Upper lobe of right lung (tissue), 1 donor: Measurements from ENCODE around the gene MDFIC2. TPM values are rescaled to one million over a fixed set of nuclear protein-coding genes. Genes with fewer than 3 reads are reported as not detected.
"Not testable (repeated sequence)": the region's sequence is repeated elsewhere in the genome, so short reads cannot be mapped to it uniquely, and the experiment has no call there.

Experiments used
- ATAC-seq: fragments of 200-7000 bp; cut with Tn5 transposase; one replicate; pipeline ENCODE4 v1.9.1; 2020; ENCODE audit warnings: mild to moderate bottlenecking, moderate library complexity
- DNase-seq: peaks from one replicate; pipeline ENCODE4 v3.0.0-alpha.2; 2020
- H3K27ac ChIP-seq: fragments of 200-600 bp; one replicate; pipeline ENCODE4 v1.8.0; 2022
- H3K27me3 ChIP-seq: fragments of 200-600 bp; one replicate; pipeline ENCODE4 v1.8.0; 2022; ENCODE audit warnings: mild to moderate bottlenecking
- H3K36me3 ChIP-seq: fragments of 200-600 bp; one replicate; pipeline ENCODE4 v1.8.0; 2022
- H3K4me1 ChIP-seq: fragments of 200-600 bp; one replicate; pipeline ENCODE4 v1.8.0; 2022
- H3K4me3 ChIP-seq: fragments of 200-600 bp; one replicate; pipeline ENCODE4 v1.8.0; 2022; ENCODE audit warnings: mild to moderate bottlenecking
- H3K9me3 ChIP-seq: fragments of 200-600 bp; one replicate; pipeline ENCODE4 v1.8.0; 2022
- CTCF ChIP-seq: fragments of 200-600 bp; IDR thresholded peaks from one replicate; pipeline ENCODE4 v1.8.0; 2022; ENCODE audit warnings: antibody characterized with exemption
- intact Hi-C: fragments of 100-400 bp; cut with DNase I; formaldehyde crosslinking; loops from one replicate; pipeline ENCODE4 v1.11.0; 2022
- total RNA-seq: library from RNA; stranded (reverse); fragmentation: NEBNext Ultra II Directional; extraction: Animal tissue kit (Norgen Biotek cat#: 25700); gene quantifications from one replicate; pipeline ENCODE4 v1.2.1, GENCODE V29; 2021
- donor health status: DM: no; HTN: yes; CAD: no; lungs with severe emphysema.

MDFIC2 gene
- total RNA-seq, 1 donor from 2014 or later = not detected

GRCh38 chr3:70342149-70342548 is 29.7 kb upstream of the MDFIC2 start:
- Histone ChIP-seq H3K36me3 (no peaks in the 10 kb centered on the region), H3K27me3 (no peaks in the 10 kb centered on the region), H3K4me1 (no peaks in the 10 kb centered on the region), H3K27ac (no peak overlapping the region), H3K9me3 (no peaks in the 10 kb centered on the region), H3K4me3 (no peak overlapping the region)
- DNase-seq (no peak), ATAC-seq (no peak)
- no peak for TF ChIP-seq CTCF
- intact Hi-C loops = no loop called here

- H3K4me3 ChIP-seq, DNase-seq, H3K36me3 ChIP-seq, intact Hi-C loops, H3K9me3 ChIP-seq, H3K27ac ChIP-seq, H3K4me1 ChIP-seq, ATAC-seq, H3K27me3 ChIP-seq: not testable (repeated sequence)
Measured at GRCh38 chr3:70336885-70337284, 24.4 kb upstream of the MDFIC2 start.

GRCh38 chr3:70333080-70333479 is 20.6 kb upstream of the MDFIC2 start:
- intact Hi-C loops = no loop called here
- H3K27me3 ChIP-seq = no peaks in the 10 kb centered on the region
- no peak overlapping the region for H3K4me3 ChIP-seq
- no peak for DNase-seq
- no peak overlapping the region for H3K27ac ChIP-seq
- ATAC-seq = no peak
- no peak for TF ChIP-seq CTCF
- H3K9me3 ChIP-seq = no peaks in the 10 kb centered on the region
- no peaks in the 10 kb centered on the region for H3K36me3 ChIP-seq
- no peaks in the 10 kb centered on the region for H3K4me1 ChIP-seq

- Histone ChIP-seq H3K27me3 (no peaks in the 10 kb centered on the region), H3K36me3 (no peaks in the 10 kb centered on the region)
Measured at GRCh38 chr3:70315021-70315420, 2.6 kb upstream of the MDFIC2 start.

GRCh38 chr3:70310809-70311208 is 1.6 kb downstream of the MDFIC2 start:
- H3K27ac ChIP-seq = no peak overlapping the region
- no peaks in the 10 kb centered on the region for H3K36me3 ChIP-seq
- intact Hi-C loops = no loop called here
- H3K4me1 ChIP-seq = no peaks in the 10 kb centered on the region
- no peaks in the 10 kb centered on the region for H3K27me3 ChIP-seq
- no peak for TF ChIP-seq CTCF
- no peak for DNase-seq
- ATAC-seq = no peak
- H3K9me3 ChIP-seq = no peaks in the 10 kb centered on the region
- no peak overlapping the region for H3K4me3 ChIP-seq

More at GRCh38 chr3:70315021-70315420, 2.6 kb upstream of the MDFIC2 start:
- no peak overlapping the region for H3K4me3 ChIP-seq
- intact Hi-C loops = no loop called here
- no peaks in the 10 kb centered on the region for H3K4me1 ChIP-seq
- no peak overlapping the region for H3K27ac ChIP-seq
- DNase-seq (no peak), ATAC-seq (no peak)
- H3K9me3 ChIP-seq = no peaks in the 10 kb centered on the region
- no peak for TF ChIP-seq CTCF

GRCh38 chr3:70309591-70309990 is 2.8 kb downstream of the MDFIC2 start:
- no peak for ATAC-seq
- TF ChIP-seq CTCF = no peak
- no peaks in the 10 kb centered on the region for H3K4me1 ChIP-seq
- H3K27me3 ChIP-seq = no peaks in the 10 kb centered on the region
- no peak overlapping the region for H3K27ac ChIP-seq
- intact Hi-C loops = no loop called here
- H3K36me3 ChIP-seq = no peaks in the 10 kb centered on the region
- no peaks in the 10 kb centered on the region for H3K9me3 ChIP-seq
- no peak overlapping the region for H3K4me3 ChIP-seq
- DNase-seq = no peak
